ENCODE data around the gene USP47. TPM values are rescaled to one million over a fixed set of nuclear protein-coding genes. Genes with fewer than 3 reads are reported as not detected.

USP47 gene
- total RNA-seq, 2 experiments from 2014 or later = 42.2 to 44.1 TPM

DNA sequence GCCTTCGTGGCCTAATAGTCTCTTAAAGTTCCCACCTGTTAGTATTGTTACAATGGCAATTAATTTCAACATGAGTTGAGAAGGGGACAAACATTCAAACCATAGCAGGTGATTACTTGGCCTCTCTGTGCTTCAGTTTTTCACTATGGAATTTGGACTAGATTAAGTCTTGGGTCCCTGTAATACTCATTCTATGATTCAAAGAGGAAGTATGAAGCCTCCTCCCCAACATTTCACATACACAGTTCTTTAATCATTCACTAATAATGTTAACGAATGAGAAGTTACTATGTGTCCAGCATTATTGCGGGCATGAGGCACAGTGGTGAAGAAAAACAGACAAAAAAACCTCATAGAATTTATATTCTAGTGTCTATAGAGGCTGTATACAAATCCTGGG is 19.9 kb upstream of the USP47 start:
- BruUV-seq (replicated peaks) = no TSS peak
- Histone ChIP-seq H3K36me3 (ENCODE audit: insufficient read depth, low read length) (no peaks in the 10 kb centered on the region), H3K4me1 (ENCODE audit: insufficient read depth, low read length, poor library complexity, severe bottlenecking) (no peaks in the 10 kb centered on the region), H3K9me2 (ENCODE audit: insufficient read depth, low read length) (no peaks in the 10 kb centered on the region), H3K4me3 (ENCODE audit: low read depth, low read length, poor library complexity, severe bottlenecking) (no peak overlapping the region), H3K27ac (ENCODE audit: low read depth, low read length, poor library complexity, severe bottlenecking) (no peak overlapping the region), H2AFZ (ENCODE audit: low read length) (no peak overlapping the region), H3K79me2 (ENCODE audit: insufficient read depth, low read depth, low read length) (no peaks in the 10 kb centered on the region), H4K20me1 (ENCODE audit: insufficient read depth, low read length) (no peaks in the 10 kb centered on the region), H3K4me2 (ENCODE audit: low read length) (no peak overlapping the region), H3K9me3 (ENCODE audit: low read length) (no peaks in the 10 kb centered on the region)
- no peak for TF ChIP-seq EZH2phosphoT487 (IDR thresholded peaks at IDR 0.05; ENCODE audit: borderline replicate concordance, low read depth, low read length)
- TF ChIP-seq, protein P1, sequence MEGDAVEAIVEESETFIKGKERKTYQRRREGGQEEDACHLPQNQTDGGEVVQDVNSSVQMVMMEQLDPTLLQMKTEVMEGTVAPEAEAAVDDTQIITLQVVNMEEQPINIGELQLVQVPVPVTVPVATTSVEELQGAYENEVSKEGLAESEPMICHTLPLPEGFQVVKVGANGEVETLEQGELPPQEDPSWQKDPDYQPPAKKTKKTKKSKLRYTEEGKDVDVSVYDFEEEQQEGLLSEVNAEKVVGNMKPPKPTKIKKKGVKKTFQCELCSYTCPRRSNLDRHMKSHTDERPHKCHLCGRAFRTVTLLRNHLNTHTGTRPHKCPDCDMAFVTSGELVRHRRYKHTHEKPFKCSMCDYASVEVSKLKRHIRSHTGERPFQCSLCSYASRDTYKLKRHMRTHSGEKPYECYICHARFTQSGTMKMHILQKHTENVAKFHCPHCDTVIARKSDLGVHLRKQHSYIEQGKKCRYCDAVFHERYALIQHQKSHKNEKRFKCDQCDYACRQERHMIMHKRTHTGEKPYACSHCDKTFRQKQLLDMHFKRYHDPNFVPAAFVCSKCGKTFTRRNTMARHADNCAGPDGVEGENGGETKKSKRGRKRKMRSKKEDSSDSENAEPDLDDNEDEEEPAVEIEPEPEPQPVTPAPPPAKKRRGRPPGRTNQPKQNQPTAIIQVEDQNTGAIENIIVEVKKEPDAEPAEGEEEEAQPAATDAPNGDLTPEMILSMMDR (conservative IDR thresholded peaks at IDR 0.05; ENCODE audit: low read length) = no peak
- no peak for DNase-seq (ENCODE audit: low spot score)
- CTCF ChIA-PET (ENCODE audit: unreplicated experiment) = no interaction called here
- intact Hi-C loops (cut with micrococcal nuclease; ENCODE audit: unreplicated experiment) = no loop called here
- POLR2A ChIA-PET = no interaction called here

DNA sequence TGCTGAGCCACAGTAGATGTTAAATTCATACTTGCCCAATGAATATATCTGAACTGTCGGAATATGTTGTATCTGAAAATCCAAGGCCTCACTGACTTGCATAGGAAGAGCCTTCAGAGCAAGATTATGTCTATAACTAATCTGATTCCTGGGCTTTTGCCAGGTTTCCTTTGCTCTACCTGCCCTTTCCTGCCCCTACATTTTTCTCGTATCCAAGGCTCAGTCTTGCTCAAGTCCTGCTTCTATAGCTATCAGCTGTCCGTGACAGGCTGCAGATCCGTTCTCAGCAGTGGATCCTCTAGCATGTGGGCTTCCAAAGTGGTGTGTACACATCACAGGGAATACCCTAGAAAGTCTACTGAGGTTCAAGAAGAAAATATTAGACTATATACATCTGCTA is 18.8 kb upstream of the USP47 start:
- intact Hi-C loops (cut with micrococcal nuclease; ENCODE audit: unreplicated experiment) = no loop called here
- BruUV-seq (replicated peaks) = no TSS peak
- TF ChIP-seq, protein P1 (conservative IDR thresholded peaks at IDR 0.05; ENCODE audit: low read length) = no peak
- TF ChIP-seq EZH2phosphoT487 (IDR thresholded peaks at IDR 0.05; ENCODE audit: borderline replicate concordance, low read depth, low read length) = no peak
- POLR2A ChIA-PET = no interaction called here
- Histone ChIP-seq H4K20me1 (ENCODE audit: insufficient read depth, low read length) (no peaks in the 10 kb centered on the region), H3K27ac (ENCODE audit: low read depth, low read length, poor library complexity, severe bottlenecking) (no peak overlapping the region), H3K4me2 (ENCODE audit: low read length) (no peak overlapping the region), H2AFZ (ENCODE audit: low read length) (no peak overlapping the region), H3K4me3 (ENCODE audit: low read depth, low read length, poor library complexity, severe bottlenecking) (no peak overlapping the region), H3K9me2 (ENCODE audit: insufficient read depth, low read length) (no peaks in the 10 kb centered on the region), H3K9me3 (ENCODE audit: low read length) (no peaks in the 10 kb centered on the region), H3K4me1 (ENCODE audit: insufficient read depth, low read length, poor library complexity, severe bottlenecking) (no peaks in the 10 kb centered on the region), H3K36me3 (ENCODE audit: insufficient read depth, low read length) (no peaks in the 10 kb centered on the region), H3K79me2 (ENCODE audit: insufficient read depth, low read depth, low read length) (no peaks in the 10 kb centered on the region)
- DNase-seq (ENCODE audit: low spot score) = no peak
- CTCF ChIA-PET (ENCODE audit: unreplicated experiment) = no interaction called here

DNA sequence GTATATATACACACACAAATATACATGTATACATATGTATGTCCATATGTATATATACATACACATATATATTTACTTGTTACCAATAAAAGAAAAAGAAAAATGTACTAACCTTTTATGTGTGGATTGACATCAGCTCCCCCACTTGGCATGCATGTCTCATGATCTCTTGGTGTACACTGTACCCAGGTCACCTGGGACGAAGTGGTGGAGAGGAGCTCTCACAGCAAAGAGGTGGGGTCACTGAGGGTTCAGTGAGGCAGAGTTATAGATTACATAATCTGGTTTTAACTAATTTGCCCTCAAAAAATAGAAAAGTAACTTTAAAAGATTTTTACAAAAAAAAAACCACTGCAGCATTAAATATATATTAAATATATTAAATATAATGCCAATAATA is 15.5 kb upstream of the USP47 start:
- BruUV-seq (replicated peaks) = no TSS peak
- intact Hi-C loops (cut with micrococcal nuclease; ENCODE audit: unreplicated experiment) = no loop called here

More for the DNA sequence above, 15.5 kb upstream of the USP47 start:
- Histone ChIP-seq H3K4me1 (ENCODE audit: insufficient read depth, low read length, poor library complexity, severe bottlenecking) (no peaks in the 10 kb centered on the region), H3K27ac (ENCODE audit: low read depth, low read length, poor library complexity, severe bottlenecking) (no peak overlapping the region), H3K79me2 (ENCODE audit: insufficient read depth, low read depth, low read length) (no peaks in the 10 kb centered on the region), H3K9me3 (ENCODE audit: low read length) (no peaks in the 10 kb centered on the region), H3K4me2 (ENCODE audit: low read length) (no peak overlapping the region), H2AFZ (ENCODE audit: low read length) (no peak overlapping the region), H3K4me3 (ENCODE audit: low read depth, low read length, poor library complexity, severe bottlenecking) (no peak overlapping the region), H3K36me3 (ENCODE audit: insufficient read depth, low read length) (no peaks in the 10 kb centered on the region), H3K9me2 (ENCODE audit: insufficient read depth, low read length) (no peaks in the 10 kb centered on the region), H4K20me1 (ENCODE audit: insufficient read depth, low read length) (no peaks in the 10 kb centered on the region)
- CTCF ChIA-PET (ENCODE audit: unreplicated experiment) = no interaction called here
- POLR2A ChIA-PET = interaction anchor here (0.6 to 0.9 kb wide), 2 partner anchors 16 to 19 kb away, joined by 3 read pairs; no protein-coding TSS in a partner anchor
- DNase-seq (ENCODE audit: low spot score) = no peak
- TF ChIP-seq EZH2phosphoT487 (IDR thresholded peaks at IDR 0.05; ENCODE audit: borderline replicate concordance, low read depth, low read length) = no peak
- TF ChIP-seq, protein P1 (conservative IDR thresholded peaks at IDR 0.05; ENCODE audit: low read length) = no peak
